Adrenal gland (tissue), 5 donors: ENCODE data around the gene ABHD12B.

Experiments used
- CTCF ChIP-seq, 6 experiments: fragments of 450-650 bp in 4 of 6; fragments of 200-600 bp in 2 of 6; sonication (generic) in 1 of 6; IDR thresholded peaks; 1 replicate in 5 of 6; 2 replicates in 1 of 6; pipeline versions ENCODE4 v1.5.1 to v1.8.0; 2016 to 2021; ENCODE audit warnings: antibody characterized with exemption in 6 of 6, mild to moderate bottlenecking in 2 of 6, moderate library complexity in 1 of 6
- POLR2A ChIP-seq, 2 donors: fragments of 450-650 bp; IDR thresholded peaks; one replicate each; pipeline ENCODE4 v1.6.1; 2017; ENCODE audit warnings: antibody characterized with exemption in 2 of 2, mild to moderate bottlenecking in 2 of 2, moderate library complexity in 1 of 2
- donor health status: DM: no; HTN: no; CAD: no.

GRCh38 chr14:50826681-50827080 lies 45.2 kb upstream of the ABHD12B start:
- no peak for TF ChIP-seq CTCF (IDR thresholded peaks at IDR 0.05)
- TF ChIP-seq POLR2A (IDR thresholded peaks at IDR 0.05) = no peak
